HG03135 (cell line): Measurements from ENCODE around the gene PIK3C2G.

Experiments
- ATAC-seq: cut with Tn5 transposase; IDR thresholded peaks from one replicate; pipeline ENCODE4 v1.9.1; 2021; ENCODE audit warnings: mild to moderate bottlenecking, moderate library complexity; ENCODE audit not compliant: unreplicated experiment

Gene PIK3C2G

DNA sequence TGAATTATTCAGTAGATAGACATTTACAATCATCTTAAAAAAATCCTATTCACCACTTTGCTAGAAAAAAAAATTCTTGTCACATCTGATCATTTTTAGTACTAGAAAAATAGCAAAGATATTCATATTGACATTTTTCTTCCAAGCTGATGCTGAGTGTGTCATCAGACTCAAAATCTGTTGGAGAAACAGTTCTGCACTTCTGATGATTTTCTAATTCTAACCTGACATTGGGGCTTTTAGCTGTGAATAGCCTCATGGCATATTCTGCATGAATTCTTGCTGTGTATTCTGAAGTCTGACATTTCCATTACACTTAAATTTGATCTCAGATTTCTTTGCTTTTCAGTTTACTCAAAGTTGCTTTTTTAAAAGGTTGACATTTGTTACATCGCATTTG lies 150.1 kb downstream of the PIK3C2G start:
- ATAC-seq, result no peak

DNA sequence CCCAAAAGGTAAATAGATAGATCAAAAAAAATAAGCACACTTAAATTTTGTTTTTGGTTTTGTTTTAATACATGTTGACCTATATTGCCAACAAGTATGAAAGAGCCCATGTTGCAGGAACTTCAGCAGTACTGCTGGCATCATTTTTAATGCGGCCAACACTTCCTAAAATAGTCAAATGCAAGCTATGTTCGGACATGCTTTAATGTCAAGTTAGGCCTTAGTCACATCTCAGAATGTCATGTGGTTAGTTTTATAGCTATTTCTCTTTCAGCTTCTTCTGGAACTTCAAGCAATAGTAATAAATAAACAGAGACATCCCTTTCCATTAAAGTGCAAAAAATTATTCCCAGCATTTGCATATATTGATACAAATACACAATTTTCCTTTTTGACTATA lies 153.4 kb downstream of the PIK3C2G start:
- ATAC-seq, result no peak

GRCh38 chr12:18415227-18415626 lies 153.9 kb downstream of the PIK3C2G start:
- no peak for ATAC-seq

DNA sequence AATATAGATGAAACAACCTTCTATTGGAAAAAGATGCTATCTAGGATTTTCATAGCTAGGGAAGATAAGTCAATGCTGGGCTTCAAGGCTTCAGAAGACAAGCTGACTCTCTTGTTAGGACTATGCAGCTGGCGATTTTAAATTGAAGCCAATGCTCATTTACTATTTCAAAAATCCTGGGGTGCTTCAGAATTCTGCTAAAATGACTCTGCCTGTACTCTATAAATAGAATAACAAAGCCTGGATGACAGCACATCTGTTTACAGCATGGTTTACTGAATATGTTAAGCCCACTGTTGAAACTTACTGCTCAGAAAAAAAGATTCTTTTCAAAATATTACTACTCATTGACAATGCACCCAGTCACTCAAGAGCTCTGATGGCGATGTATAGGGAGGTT lies 155.1 kb downstream of the PIK3C2G start:
- ATAC-seq, result no peak

DNA sequence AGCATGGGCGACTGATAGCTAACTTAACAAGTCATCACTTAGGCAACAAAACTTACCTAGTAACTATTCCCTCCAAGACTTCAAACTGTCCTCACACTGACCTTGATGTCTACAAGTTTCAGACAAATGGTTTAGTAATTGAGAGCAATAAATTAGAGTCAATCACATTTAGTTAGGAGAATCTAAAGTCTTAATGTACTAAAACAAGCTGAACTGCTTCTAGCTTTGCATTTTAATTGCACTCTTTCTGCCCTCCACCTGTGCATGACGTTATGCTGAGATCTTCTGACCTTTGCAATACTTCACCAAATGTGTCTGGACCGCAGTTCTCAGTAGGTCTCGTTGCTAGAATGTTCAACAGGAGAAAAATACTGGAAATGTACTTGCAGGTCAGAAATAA lies 158.0 kb downstream of the PIK3C2G start:
- no peak for ATAC-seq

DNA sequence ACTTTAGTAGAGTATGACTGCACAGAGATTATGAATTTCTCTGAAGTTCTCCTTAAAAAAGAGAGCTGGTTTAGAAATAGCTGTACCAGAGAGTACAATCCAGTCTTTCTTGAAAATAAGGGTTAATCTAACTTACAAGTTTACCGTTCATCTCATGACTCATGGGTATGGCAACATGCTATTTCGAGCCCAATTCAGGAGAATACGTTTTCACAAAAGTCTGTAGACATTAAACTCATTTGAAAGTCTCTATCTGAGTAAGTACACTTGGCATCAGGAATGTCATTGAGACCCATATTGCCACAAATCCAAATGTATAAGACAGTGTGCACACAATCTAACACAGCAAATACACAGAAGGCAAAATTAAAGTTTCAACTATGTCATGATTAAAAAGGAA lies 160.5 kb downstream of the PIK3C2G start:
- no peak for ATAC-seq

DNA sequence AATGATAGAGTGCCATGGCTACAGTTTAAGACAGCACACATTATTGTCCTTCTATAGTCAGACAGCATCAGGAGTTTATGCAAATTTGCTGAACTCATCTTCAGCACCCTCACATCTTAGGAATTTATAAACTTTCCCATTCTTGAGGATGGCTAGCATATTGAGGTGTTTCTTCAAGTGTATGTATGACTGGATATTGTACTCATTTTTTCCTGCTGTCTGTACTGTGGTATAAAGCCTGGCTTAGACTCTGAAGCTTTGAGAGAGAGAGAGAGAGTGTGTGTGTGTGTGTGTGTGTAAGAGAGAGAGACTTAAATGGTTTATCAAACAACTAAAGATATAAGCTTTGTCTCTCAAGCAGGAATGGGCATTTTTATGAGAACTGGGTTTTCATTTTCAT lies 161.6 kb downstream of the PIK3C2G start:
- ATAC-seq, result no peak

GRCh38 chr12:18424857-18425256 lies 163.5 kb downstream of the PIK3C2G start:
- ATAC-seq, result no peak

DNA sequence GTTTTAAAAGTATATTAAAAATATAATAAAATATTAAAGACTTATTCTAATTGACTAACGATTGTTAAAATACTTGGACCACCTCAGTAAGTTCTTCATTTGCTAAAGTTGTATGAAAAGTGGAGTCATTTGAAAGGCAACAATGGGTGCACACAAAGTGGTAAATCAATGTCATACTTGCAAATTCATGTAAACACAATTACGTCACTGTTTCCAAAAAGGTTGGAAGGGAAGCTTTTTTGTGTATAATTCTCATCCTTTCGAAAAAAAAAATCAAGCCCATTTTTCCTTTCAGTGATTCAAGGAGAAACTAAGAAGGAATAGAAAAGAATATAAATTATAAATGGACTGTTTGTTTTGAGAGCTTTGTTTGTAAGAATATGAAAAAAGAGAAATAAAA lies 166.2 kb downstream of the PIK3C2G start:
- no peak for ATAC-seq

- ATAC-seq, result no peak
These were observed 167.1 kb downstream of the PIK3C2G start for GRCh38 chr12:18428416-18428815.

GRCh38 chr12:18429366-18429765 lies 168.0 kb downstream of the PIK3C2G start:
- no peak for ATAC-seq

GRCh38 chr12:18430425-18431048 lies 169.2 kb downstream of the PIK3C2G start:
- ATAC-seq, result no peak

- no peak for ATAC-seq
These were observed 170.5 kb downstream of the PIK3C2G start for GRCh38 chr12:18431771-18432170.

DNA sequence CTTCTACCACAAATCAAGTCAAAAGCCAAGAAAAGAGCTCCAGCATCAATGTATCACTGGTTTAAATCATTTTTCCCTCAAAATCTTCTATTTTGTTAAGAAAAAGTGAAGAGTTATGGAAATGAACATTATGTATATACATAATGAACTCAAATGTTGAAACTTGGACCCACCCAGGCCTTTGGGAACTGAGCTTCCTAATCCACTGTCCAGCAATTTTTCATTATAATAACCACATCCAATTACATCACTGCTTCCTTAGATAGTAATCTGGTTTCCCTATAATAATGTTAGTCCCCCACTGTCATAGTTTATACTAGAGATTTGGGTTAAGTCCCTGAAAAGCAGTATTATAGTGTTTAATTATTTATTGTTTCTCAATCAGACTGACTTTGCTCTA lies 170.9 kb downstream of the PIK3C2G start:
- ATAC-seq, result no peak

DNA sequence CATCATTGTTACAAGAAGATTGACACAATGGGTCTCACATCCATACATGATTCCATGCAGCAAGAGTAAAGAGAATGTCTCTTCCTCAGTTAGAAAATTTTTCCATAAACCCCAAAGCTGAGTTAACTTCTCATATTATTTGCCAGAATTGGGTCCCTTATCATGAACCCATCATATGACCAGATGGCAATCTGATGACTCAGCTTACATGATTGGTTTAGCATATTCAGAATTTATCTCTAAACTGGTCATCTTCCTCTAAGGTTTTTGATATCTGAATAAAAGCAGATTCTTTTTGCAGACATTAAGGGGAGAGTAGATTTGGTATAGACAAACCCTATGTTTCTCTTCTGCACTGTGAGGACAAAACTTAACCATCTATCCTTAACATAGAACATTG lies 174.9 kb downstream of the PIK3C2G start:
- no peak for ATAC-seq

GRCh38 chr12:18439541-18439940 lies 178.2 kb downstream of the PIK3C2G start:
- no peak for ATAC-seq

DNA sequence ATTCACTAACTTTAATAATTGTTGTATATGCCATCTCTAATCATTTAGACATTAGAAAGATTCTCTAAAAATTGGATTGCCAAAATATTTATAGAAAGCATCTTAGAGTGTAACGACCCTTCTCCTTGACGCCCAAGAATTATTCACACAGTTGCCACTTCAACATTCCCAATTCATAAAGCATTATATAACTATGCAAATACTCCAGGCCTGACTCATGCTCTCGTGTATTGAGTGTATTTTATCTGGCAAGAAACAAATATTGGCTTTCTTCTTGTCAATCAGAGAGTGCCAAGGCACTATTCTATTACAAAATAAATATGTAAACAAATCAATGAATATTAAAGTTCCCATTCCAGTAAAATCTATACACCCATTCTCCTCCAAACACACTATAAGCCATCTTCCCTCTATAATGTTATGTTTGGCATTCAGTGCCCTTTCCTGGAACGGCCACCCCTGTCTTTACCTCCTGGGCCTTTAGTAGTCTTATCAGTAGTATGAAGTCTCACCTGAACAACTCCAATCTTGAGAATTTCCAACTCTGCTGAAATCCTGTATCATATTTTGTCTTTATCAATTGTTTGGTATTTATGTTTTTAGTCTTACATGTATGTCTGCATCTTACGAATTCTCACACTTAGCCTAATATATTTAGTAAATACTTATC lies 182.6 kb downstream of the PIK3C2G start:
- ATAC-seq, result no peak

DNA sequence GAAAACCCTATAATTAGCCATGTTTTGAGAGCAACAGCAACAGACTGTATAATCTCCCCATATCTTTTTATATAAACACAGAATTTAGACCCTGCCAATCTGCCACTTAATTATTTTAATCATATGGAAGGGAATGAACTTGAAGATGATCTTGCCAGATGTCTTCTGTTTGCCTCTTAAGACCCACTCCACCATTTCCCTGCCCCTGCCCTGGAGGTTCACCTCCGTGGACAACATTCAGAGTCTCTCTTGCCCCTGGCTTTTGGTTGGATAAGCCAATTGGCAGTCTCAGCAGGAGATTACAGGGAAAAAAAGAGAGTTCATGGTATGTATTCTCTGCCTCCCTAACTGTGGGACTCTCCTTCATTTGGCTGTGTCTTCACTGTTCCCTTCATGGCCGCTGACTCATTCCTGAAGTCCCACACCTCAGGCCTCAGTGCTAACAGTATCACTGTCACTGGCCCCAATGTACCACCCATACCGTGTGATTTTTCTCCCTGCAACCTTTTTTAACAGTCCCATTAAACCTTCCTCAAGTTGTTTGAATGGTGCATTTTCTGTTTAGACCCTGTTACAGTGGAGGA lies 184.8 kb downstream of the PIK3C2G start:
- no peak for ATAC-seq

DNA sequence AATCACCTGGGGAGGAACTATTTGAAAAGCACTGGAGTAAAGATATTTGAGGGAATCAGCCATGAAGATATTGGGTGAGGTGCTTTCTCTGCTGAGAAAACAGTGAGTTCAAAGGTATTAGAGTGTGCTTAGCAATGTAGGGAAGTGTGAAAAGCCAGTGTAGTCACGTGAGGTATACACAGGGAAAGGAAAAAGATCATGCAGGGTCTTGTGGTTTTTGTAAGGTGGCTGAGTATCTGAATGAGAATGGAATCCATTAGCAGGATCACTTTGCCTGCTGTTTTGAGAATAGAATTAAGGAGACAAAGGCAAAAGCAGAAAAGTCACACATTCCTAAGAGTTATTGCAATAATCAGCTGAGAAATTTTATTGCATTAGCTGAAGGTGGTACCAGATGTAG lies 193.0 kb downstream of the PIK3C2G start:
- no peak for ATAC-seq

- no peak for ATAC-seq
These were observed 195.0 kb downstream of the PIK3C2G start for GRCh38 chr12:18456344-18456743.

DNA sequence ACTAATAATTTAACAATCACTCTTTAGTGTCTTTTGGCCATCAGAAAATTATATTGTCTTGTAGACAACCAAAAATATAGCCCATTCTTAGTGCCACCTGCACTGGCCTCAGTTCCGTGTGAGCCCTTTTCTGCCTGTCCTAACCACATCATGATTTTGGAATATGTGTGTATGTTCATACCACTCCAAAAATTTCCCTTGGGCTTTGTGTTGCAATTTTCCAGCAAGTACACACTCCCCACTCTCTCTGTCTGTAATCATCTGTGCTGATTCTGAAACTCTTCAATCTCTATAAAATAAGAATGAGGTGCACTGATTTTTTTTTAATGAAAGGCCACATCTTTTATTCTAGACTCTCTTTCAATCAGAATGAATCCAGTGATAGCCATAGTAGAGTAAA lies 196.0 kb downstream of the PIK3C2G start:
- ATAC-seq, result no peak

- no peak for ATAC-seq
These were observed 200.4 kb downstream of the PIK3C2G start for GRCh38 chr12:18461758-18462157.

DNA sequence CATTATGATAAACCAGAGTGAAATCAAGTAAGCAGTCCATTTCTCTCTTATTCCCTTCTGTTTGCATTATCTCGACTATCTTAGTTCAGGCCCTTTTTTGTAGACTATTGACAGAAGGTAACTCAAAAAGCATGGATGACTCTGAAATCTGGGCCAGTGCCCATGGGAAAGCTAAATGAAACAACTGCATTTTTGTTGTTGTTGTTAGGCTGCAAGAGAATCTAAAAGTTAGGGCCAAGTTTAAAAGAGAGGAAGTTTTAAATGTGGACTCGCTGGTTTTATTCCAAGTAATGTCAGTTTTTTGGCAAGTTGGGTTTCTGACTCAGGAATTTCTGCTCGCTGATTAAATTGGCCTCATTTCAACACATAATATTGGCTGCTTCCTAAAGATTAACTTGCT lies 201.1 kb downstream of the PIK3C2G start:
- ATAC-seq, result no peak
